Measurements from ENCODE around the gene CCNB3.
"Not testable (repeated sequence)": the region's sequence is repeated elsewhere in the genome, so short reads cannot be mapped to it uniquely, and the experiment has no call there.

The CCNB3 gene, protein sequence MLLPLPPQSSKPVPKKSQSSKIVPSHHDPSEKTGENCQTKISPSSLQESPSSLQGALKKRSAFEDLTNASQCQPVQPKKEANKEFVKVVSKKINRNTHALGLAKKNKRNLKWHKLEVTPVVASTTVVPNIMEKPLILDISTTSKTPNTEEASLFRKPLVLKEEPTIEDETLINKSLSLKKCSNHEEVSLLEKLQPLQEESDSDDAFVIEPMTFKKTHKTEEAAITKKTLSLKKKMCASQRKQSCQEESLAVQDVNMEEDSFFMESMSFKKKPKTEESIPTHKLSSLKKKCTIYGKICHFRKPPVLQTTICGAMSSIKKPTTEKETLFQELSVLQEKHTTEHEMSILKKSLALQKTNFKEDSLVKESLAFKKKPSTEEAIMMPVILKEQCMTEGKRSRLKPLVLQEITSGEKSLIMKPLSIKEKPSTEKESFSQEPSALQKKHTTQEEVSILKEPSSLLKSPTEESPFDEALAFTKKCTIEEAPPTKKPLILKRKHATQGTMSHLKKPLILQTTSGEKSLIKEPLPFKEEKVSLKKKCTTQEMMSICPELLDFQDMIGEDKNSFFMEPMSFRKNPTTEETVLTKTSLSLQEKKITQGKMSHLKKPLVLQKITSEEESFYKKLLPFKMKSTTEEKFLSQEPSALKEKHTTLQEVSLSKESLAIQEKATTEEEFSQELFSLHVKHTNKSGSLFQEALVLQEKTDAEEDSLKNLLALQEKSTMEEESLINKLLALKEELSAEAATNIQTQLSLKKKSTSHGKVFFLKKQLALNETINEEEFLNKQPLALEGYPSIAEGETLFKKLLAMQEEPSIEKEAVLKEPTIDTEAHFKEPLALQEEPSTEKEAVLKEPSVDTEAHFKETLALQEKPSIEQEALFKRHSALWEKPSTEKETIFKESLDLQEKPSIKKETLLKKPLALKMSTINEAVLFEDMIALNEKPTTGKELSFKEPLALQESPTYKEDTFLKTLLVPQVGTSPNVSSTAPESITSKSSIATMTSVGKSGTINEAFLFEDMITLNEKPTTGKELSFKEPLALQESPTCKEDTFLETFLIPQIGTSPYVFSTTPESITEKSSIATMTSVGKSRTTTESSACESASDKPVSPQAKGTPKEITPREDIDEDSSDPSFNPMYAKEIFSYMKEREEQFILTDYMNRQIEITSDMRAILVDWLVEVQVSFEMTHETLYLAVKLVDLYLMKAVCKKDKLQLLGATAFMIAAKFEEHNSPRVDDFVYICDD (N-terminal part only)

GRCh38 chrX:50204364-50204899 lies at the start of gene CCNB3:
TSS of gene CCNB3 (plus strand) at chrX:50204765. CDS start at chrX:50285164, 80,399 bp downstream.
- peak; percentile 82 for DNase-seq

DNA sequence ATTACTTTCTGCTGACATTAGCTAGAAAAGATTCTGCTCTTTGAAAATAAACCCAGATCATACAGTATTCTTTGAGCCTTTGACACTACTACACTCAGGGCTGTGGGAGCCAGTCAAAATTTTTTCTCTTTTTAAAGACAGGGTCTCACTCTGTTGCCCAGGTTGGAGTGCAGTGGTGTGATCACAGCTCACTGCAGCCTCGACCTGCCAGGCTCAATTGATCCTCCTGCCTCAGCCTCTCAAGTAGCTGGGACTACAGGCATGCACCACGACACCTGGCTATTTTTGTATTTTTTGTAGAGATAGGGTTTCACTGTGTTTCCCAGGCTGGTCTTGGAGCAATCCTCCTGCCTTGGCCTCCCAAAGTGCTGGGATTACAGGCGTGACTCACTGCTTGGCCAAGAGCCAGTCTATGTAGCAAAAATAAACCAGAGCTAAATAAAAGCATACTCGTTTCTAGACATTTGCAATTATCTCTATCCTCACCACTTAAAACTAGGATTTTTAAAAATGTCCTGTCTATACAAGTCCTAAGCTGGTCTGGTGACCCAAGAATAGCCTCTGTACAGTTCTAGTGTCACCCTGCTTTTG lies 46.9 kb upstream of the CCNB3 start:
- no peak for DNase-seq

- DNase-seq = no peak
Measured at GRCh38 chrX:50158593-50158992, 46.0 kb upstream of the CCNB3 start.

GRCh38 chrX:50161127-50161526 lies 43.4 kb upstream of the CCNB3 start:
- DNase-seq = peak; percentile 28

DNA sequence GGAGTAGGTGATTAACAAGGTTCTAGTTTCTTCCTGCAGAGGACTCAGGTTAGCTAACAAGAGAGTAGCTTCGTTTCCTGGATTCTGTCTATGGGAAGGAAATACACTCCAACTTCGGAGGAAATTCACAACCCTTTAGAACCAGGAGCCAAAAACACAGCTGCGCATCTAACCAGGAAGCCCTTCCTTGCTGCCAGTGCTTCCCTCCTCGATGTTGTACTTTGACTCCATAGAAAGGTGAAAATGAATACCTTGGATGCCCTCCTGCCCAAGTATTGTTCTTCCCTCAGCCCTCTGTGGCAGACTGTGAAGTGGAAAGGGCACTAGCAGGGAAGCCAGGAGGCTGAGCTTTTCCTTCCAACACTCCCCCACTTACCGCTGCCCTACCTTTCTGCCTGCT lies 38.8 kb upstream of the CCNB3 start:
- no peak for DNase-seq

DNA sequence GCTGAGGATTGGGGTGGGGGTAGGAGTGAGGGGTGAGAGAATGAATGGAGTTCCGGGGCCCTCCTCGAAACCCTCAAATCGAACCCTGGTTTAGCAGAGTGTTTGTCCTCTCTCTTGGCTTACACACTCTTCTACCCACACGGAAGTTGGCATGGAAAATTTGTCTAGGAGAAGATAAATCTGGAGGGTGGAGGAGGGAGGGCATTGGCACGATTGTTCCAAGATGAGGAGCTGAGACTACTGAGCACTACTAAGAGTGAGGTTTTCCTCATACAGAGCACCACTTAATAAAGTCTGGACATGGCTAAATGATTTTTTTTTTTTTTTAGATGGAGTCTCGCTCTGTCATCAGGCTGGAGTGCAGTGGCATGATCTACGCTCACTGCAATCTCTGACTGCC lies 37.2 kb upstream of the CCNB3 start:
- DNase-seq = no peak

DNA sequence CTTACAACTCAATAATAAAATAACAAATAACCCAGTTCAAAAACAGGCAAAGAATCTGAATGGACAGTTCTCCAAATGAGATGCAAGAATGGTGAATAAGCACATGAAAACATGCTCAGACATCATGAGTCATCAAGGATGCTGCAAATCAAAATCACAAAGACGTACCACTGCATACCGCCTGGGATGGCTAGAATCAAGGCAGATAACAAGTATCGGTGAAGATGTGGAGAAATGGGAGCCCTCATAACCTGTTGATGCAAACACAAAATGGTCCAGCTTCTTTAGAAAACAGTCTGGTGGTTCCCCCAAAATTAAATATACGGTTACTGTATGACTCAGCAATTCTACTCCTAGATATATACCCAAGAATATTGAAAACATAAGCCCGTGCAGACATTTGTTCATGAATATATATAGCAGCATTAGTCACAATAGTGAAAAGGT lies 36.3 kb upstream of the CCNB3 start:
- DNase-seq = peak; percentile 17

DNA sequence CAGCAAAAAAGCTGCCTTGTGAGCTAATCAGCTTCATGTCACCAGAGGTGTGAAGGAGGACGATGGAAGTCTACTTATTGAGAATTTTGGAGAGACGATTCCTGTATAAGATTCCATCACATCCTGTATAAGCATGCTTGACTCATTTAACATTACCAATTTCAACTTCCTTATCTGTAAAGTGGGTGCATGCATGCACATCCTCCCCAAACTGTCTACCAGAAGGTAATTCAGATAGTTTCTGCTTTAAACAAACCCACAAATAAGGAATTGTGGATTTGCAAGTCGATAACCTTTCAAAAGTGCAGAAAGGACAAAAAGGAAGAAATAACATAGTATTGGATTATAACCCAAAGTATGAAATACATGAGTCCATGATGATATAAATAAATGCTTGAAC lies 34.8 kb upstream of the CCNB3 start:
- DNase-seq = no peak

GRCh38 chrX:50180073-50180940 lies 24.3 kb upstream of the CCNB3 start:
- no peak for DNase-seq

GRCh38 chrX:50183891-50184290 lies 20.7 kb upstream of the CCNB3 start:
- no peak for DNase-seq

- DNase-seq = no peak
Measured at GRCh38 chrX:50188859-50189600, 15.5 kb upstream of the CCNB3 start.

DNA sequence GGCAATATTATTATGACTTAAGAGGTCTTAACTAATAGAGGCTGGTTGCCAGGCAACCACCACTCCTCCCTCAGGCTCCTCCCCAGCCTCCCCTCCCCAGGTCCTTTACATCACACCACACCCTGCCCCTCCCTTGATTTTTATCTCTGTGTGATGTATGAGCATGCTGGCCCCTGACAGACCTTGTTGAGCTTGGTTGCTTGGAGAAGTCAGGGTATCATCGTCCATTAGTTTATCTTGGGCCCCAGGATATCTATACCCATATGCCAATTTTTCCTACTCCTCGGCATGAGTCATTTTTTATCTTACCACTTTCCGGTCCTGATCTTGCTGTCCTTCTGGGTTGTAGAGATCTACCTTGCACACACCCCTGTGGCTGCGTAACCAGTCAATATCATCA lies 6.2 kb upstream of the CCNB3 start:
- DNase-seq = no peak

- DNase-seq = no peak
Measured at GRCh38 chrX:50200907-50201306, 3.7 kb upstream of the CCNB3 start, which contains the start of gene AKAP4. TSS of gene AKAP4 (minus strand) at chrX:50201007. CDS start at chrX:50200889, 118 bp downstream.

GRCh38 chrX:50202539-50202938 lies 2.0 kb upstream of the CCNB3 start:
- DNase-seq = no peak

GRCh38 chrX:50206753-50207152 lies 2.2 kb downstream of the CCNB3 start:
- DNase-seq = no peak

DNA sequence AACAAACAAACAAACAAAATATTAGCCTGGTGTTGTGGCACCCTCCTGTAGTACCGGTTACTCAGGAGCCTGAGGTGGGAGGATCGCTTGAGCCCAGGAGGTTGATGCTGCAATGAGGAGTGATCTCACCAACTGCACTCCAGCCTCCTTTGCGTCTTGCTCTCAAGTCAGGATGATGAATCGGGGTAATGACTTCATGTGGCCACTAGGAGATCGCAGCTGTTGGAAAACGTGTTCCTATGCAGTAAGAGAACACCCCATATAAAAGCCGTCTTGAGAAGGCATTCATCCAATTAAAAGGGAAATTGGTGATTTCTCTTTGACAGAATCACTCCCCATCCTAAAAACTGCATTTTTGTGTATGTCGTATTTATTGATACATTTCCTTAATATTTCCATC lies 6.9 kb downstream of the CCNB3 start:
- peak; percentile 8 for DNase-seq

DNA sequence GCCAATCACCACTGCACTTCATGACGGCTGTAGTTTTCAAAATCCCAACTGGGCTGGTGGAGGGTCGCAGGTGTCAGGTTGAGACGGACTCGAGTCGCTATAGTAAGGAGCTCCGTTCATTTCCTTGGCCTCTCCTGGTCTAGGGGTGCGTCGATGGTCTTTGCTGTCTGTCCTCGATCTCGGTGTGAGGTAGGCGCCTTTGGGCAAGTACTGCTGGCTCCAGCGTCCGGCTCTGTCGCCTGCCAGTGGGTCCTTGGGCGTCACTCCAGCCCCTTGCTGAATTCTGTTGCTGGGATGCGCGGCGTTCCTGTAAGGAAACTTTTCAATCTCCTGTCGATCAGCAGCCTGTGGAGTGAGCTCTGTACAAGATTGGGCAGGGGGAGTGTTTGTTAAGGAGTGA lies 76.7 kb downstream of the CCNB3 start:
- DNase-seq = no peak

- DNase-seq = no peak
Measured at GRCh38 chrX:50327235-50327634, 122.7 kb downstream of the CCNB3 start.

DNA sequence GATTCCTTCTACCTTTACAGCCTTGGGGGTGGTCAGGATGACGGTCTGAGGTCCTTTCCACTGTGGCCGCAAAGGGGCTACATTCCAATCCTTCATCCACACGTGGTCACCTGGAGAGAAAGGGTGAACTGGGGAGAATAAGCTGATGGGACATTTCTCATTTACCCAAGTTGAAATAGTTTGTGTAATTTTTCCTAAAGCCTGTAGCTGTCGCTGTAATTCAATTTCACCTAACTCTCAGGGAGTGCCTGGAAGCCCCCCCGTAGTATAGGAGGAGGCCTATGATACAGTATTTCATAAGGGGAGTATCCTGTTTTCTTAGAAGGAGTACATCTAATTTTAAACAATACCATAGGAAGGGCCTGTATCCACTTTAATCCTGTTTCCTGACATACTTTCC lies 128.1 kb downstream of the CCNB3 start:
- DNase-seq = not testable (repeated sequence)

- DNase-seq = no peak
Measured at GRCh38 chrX:50333308-50333707, 128.7 kb downstream of the CCNB3 start.

DNA sequence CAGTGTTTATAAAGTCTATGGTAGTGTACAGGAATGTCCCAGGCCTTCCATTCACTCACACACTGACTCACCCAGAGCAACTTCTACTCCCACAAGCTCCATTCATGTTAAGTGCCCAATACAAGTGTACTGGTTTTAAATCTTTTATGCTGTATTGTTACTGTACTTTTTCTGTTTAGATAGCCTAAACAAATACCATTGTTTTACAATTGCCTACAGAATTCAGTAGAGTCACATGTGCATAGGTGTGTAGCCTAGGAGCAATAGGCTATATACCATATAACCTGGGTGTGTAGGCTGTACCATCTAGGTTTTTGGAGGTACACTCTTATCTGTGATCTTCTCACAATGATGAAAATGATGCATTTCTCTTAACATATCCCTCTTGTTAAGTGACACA lies 139.4 kb downstream of the CCNB3 start:
- no peak for DNase-seq
